H1 (cell line): ENCODE measurements around the gene TNRC6A. TPM values are rescaled to one million over a fixed set of nuclear protein-coding genes. Genes with fewer than 3 reads are reported as not detected.

Source experiments
- CTCF ChIA-PET: fragments of 300-600 bp; sonication (Branson Sonifier 250); formaldehyde crosslinking; loops from one replicate; lab custom pipeline; 2021; ENCODE audit not compliant: partially characterized antibody; lab: Charles Lee
- POLR2A ChIA-PET: fragments of 300-600 bp; sonication (Branson Sonifier 250); formaldehyde crosslinking; loops from one replicate; lab custom pipeline; 2021; ENCODE audit warnings: inconsistent platforms; ENCODE audit not compliant: partially characterized antibody; lab: Charles Lee
- DNase-seq, 2 experiments: peaks; one replicate each; pipeline versions ENCODE4 v3.0.0 to v3.0.0-alpha.2; 2010 to 2022; ENCODE audit warnings: low spot score in 2 of 2, low read depth in 1 of 2, mixed read lengths in 1 of 2
- FAIRE-seq: peaks from 2 replicates; lab custom pipeline; 2011; peaks lifted over from hg19 to GRCh38; lab: Jason Lieb, UNC
- H2AFZ ChIP-seq: 2 replicates; pipeline ENCODE4 v1.8.1; 2012; ENCODE audit warnings: low read length, inconsistent platforms
- H2AK5ac ChIP-seq: 2 replicates; pipeline ENCODE4 v1.6.1; 2013; ENCODE audit warnings: low read depth, low read length
- H2BK120ac ChIP-seq: replicated peaks from 2 replicates; pipeline ENCODE3; 2013; ENCODE audit warnings: low read depth, low read length, inconsistent platforms
- H2BK12ac ChIP-seq: 2 replicates; pipeline ENCODE4 v1.6.1; 2013; ENCODE audit warnings: low read depth, low read length
- H2BK15ac ChIP-seq: 2 replicates; pipeline ENCODE4 v1.6.1; 2013; ENCODE audit warnings: low read length
- H2BK20ac ChIP-seq: 2 replicates; pipeline ENCODE4 v1.6.1; 2013; ENCODE audit warnings: low read length
- H2BK5ac ChIP-seq: 2 replicates; pipeline ENCODE4 v1.6.1; 2013; ENCODE audit warnings: low read depth, low read length
- H3K14ac ChIP-seq: 2 replicates; pipeline ENCODE4 v1.6.1; 2013; ENCODE audit warnings: inconsistent platforms; ENCODE audit not compliant: insufficient read length
- H3K18ac ChIP-seq: 2 replicates; pipeline ENCODE4 v1.6.1; 2013; ENCODE audit warnings: low read length; ENCODE audit errors: extremely low read depth
- H3K23ac ChIP-seq: 2 replicates; pipeline ENCODE4 v1.6.1; 2013; ENCODE audit warnings: inconsistent platforms; ENCODE audit not compliant: insufficient read length
- H3K23me2 ChIP-seq: 2 replicates; pipeline ENCODE4 v1.6.1; 2013; ENCODE audit warnings: low read depth, low read length
- H3K27ac ChIP-seq: 2 replicates; pipeline ENCODE4 v1.6.1; 2011; ENCODE audit warnings: low read depth, low read length, inconsistent platforms
- H3K27me3 ChIP-seq, 4 experiments: replicated peaks in 1 of 4; 1 replicate in 1 of 4; 2 replicates in 3 of 4; pipeline versions ENCODE4 v1.6.1 to v1.8.1; 2011 to 2013; ENCODE audit warnings: low read length in 3 of 4, mild to moderate bottlenecking in 3 of 4, inconsistent platforms in 2 of 4, mixed read lengths in 2 of 4, moderate library complexity in 1 of 4; ENCODE audit not compliant: control insufficient read depth in 3 of 4, insufficient read depth in 3 of 4; ENCODE audit errors: extremely low read depth in 1 of 4
- H3K36me3 ChIP-seq, 4 experiments: 2 replicates each; pipeline versions ENCODE4 v1.6.1 to v1.8.1; 2011 to 2013; ENCODE audit warnings: mild to moderate bottlenecking in 4 of 4, low read length in 3 of 4, moderate library complexity in 2 of 4, control low read depth in 1 of 4, inconsistent platforms in 1 of 4; ENCODE audit not compliant: insufficient read depth in 4 of 4, control insufficient read depth in 2 of 4
- H3K4ac ChIP-seq: replicated peaks from 2 replicates; pipeline ENCODE3; 2013; ENCODE audit warnings: low read length, low read depth, mixed read lengths, inconsistent platforms; ENCODE audit not compliant: insufficient read length
- H3K4me1 ChIP-seq, 4 experiments: replicated peaks in 1 of 4; 1 replicate in 1 of 4; 2 replicates in 3 of 4; pipeline versions ENCODE4 v1.6.1 to v1.8.1; 2011 to 2013; ENCODE audit warnings: low read length in 3 of 4, inconsistent platforms in 2 of 4, mixed read lengths in 1 of 4; ENCODE audit not compliant: insufficient read depth in 4 of 4, control insufficient read depth in 3 of 4
- H3K4me2 ChIP-seq, 2 experiments: 2 replicates each; pipeline versions ENCODE4 v1.6.1 to v1.8.1; 2011 to 2013; ENCODE audit warnings: low read depth in 2 of 2, low read length in 2 of 2, control low read depth in 1 of 2, inconsistent platforms in 1 of 2, mild to moderate bottlenecking in 1 of 2; ENCODE audit not compliant: insufficient read depth in 1 of 2
- H3K4me3 ChIP-seq, 4 experiments: fragments of 200-600, 300-600 bp in 1 of 4; sonication (generic), shearing (Covaris generic), sonication (Bioruptor Twin) in 1 of 4; 2 replicates each; pipeline versions ENCODE4 v1.5.1 to v1.8.1; 2011 to 2016; ENCODE audit warnings: low read length in 4 of 4, low read depth in 3 of 4, control low read depth in 2 of 4, inconsistent platforms in 2 of 4, mild to moderate bottlenecking in 2 of 4, mixed read lengths in 1 of 4, moderate library complexity in 1 of 4; ENCODE audit not compliant: insufficient read depth in 2 of 4; ENCODE audit errors: extremely low read depth in 1 of 4
- H3K56ac ChIP-seq: replicated peaks from 2 replicates; pipeline ENCODE3; 2013; ENCODE audit warnings: low read depth, mild to moderate bottlenecking, mixed read lengths, low read length, inconsistent platforms; ENCODE audit not compliant: insufficient read length
- H3K79me1 ChIP-seq: 2 replicates; pipeline ENCODE4 v1.6.1; 2013; ENCODE audit warnings: low read depth, low read length, control low read depth
- H3K79me2 ChIP-seq, 2 experiments: 2 replicates each; pipeline versions ENCODE4 v1.6.1 to v1.8.1; 2012 to 2013; ENCODE audit warnings: low read length in 2 of 2, mild to moderate bottlenecking in 2 of 2, inconsistent platforms in 1 of 2; ENCODE audit not compliant: insufficient read depth in 2 of 2, control insufficient read depth in 1 of 2
- H3K9ac ChIP-seq, 4 experiments: replicated peaks in 1 of 4; 1 replicate in 1 of 4; 2 replicates in 3 of 4; pipeline versions ENCODE4 v1.6.1 to v1.8.1; 2011 to 2013; ENCODE audit warnings: low read depth in 3 of 4, low read length in 3 of 4, control low read depth in 2 of 4, mild to moderate bottlenecking in 2 of 4, moderate library complexity in 2 of 4, inconsistent platforms in 1 of 4; ENCODE audit errors: extremely low read depth in 1 of 4
- H3K9me3 ChIP-seq, 2 experiments: 2 replicates each; pipeline versions ENCODE4 v1.6.1 to v1.8.1; 2012 to 2013; ENCODE audit warnings: mild to moderate bottlenecking in 2 of 2, moderate library complexity in 2 of 2, control low read depth in 1 of 2, inconsistent platforms in 1 of 2, low read depth in 1 of 2, low read length in 1 of 2, mixed read lengths in 1 of 2; ENCODE audit not compliant: insufficient read depth in 2 of 2
- H4K20me1 ChIP-seq, 2 experiments: replicated peaks in 1 of 2; 2 replicates each; pipeline versions ENCODE3 to v1.8.1; 2011 to 2013; ENCODE audit warnings: inconsistent platforms in 2 of 2, low read length in 2 of 2, mild to moderate bottlenecking in 1 of 2; ENCODE audit not compliant: insufficient read depth in 2 of 2, control insufficient read depth in 1 of 2
- H4K5ac ChIP-seq: 2 replicates; pipeline ENCODE4 v1.6.1; 2013; ENCODE audit warnings: low read length, low read depth, mixed read lengths, inconsistent platforms; ENCODE audit not compliant: insufficient read length
- H4K8ac ChIP-seq: 2 replicates; pipeline ENCODE4 v1.8.0; 2013; ENCODE audit warnings: mild to moderate bottlenecking, moderate library complexity, low read length, inconsistent platforms; ENCODE audit not compliant: insufficient read depth; ENCODE audit errors: extremely low read depth
- H4K91ac ChIP-seq: replicated peaks from 2 replicates; pipeline ENCODE3; 2013; ENCODE audit warnings: low read length, mixed read lengths, inconsistent platforms; ENCODE audit not compliant: insufficient read length
- CBX5 ChIP-seq: fragments of 300-800, 300-1000 bp; sonication (generic); IDR thresholded peaks from 2 replicates; pipeline ENCODE4 v1.7.1; 2016; ENCODE audit warnings: antibody characterized with exemption, low read length, low read depth
- CREB1 ChIP-seq: IDR thresholded peaks from 2 replicates; pipeline ENCODE4 v1.6.1; 2012; ENCODE audit warnings: inconsistent platforms
- GABPA ChIP-seq: IDR thresholded peaks from 2 replicates; pipeline ENCODE4 v1.6.1; 2011; ENCODE audit warnings: mild to moderate bottlenecking, low read length, moderate library complexity, borderline replicate concordance; ENCODE audit not compliant: insufficient read depth
- NANOG ChIP-seq: IDR thresholded peaks from 2 replicates; pipeline ENCODE4 v1.6.1; 2011; ENCODE audit warnings: low read length, low read depth, mild to moderate bottlenecking, inconsistent platforms; ENCODE audit not compliant: insufficient read depth, poor library complexity, severe bottlenecking
- POLR2A ChIP-seq, 2 experiments: IDR thresholded peaks; 1 replicate in 1 of 2; 2 replicates in 1 of 2; pipeline ENCODE4 v1.6.1; 2011; ENCODE audit warnings: low read depth in 2 of 2, low read length in 2 of 2, mild to moderate bottlenecking in 2 of 2; ENCODE audit errors: control extremely low read depth in 1 of 2
- SRF ChIP-seq: IDR thresholded peaks from 2 replicates; pipeline ENCODE4 v1.6.1; 2011; ENCODE audit warnings: mild to moderate bottlenecking, low read depth, low read length, moderate library complexity
- TAF7 ChIP-seq: optimal IDR thresholded peaks from 2 replicates; pipeline ENCODE3; 2011; ENCODE audit warnings: low read depth, mild to moderate bottlenecking, inconsistent platforms, low read length, moderate library complexity, borderline replicate concordance
- WGBS, 2 experiments: shearing (Covaris generic) in 1 of 2; methylation state at CpG; one replicate each; pipeline versions ENCODE4 v1.1.6 to v1.1.7; 2013 to 2015; ENCODE audit warnings: low lambda C conversion rate in 2 of 2, mixed read lengths in 2 of 2, inconsistent platforms in 1 of 2, low coverage in 1 of 2, missing lambda C conversion rate in 1 of 2; ENCODE audit not compliant: insufficient replicate concordance in 2 of 2, insufficient coverage in 1 of 2, insufficient read length in 1 of 2; ENCODE audit errors: extremely low coverage in 1 of 2, missing lambda C conversion rate in 1 of 2; 5-methylcytosine and 5-hydroxymethylcytosine counted together
- polyA plus RNA-seq, 7 experiments: library from polyadenylated mRNA; depleted of rRNA in 3 of 7; stranded (reverse) in 5 of 7; unstranded in 2 of 7; fragments of >200 nt in 5 of 7; fragments of 200-250 nt in 2 of 7; gene quantifications; 1 replicate in 5 of 7; 2 replicates in 1 of 7; 4 replicates in 1 of 7; pipeline versions ENCODE4 v1.2.1 to v1.2.3, GENCODE V29; 2011 to 2013; ENCODE audit warnings: missing spikeins in 2 of 7, mixed read lengths in 2 of 7
- total RNA-seq: library from RNA; stranded (reverse); fragmentation: NEBNext Ultra II Directional; extraction: Animal tissue kit (Norgen Biotek cat#: 25700); gene quantifications from 2 replicates; pipeline ENCODE4 v1.2.1, GENCODE V29; 2021

Gene TNRC6A
- total and polyA plus RNA-seq, 2 of the 8 experiments (the other 6 are each of a cell fraction or from before 2014, with no cell fraction given): 67.6 to 103 TPM

DNA sequence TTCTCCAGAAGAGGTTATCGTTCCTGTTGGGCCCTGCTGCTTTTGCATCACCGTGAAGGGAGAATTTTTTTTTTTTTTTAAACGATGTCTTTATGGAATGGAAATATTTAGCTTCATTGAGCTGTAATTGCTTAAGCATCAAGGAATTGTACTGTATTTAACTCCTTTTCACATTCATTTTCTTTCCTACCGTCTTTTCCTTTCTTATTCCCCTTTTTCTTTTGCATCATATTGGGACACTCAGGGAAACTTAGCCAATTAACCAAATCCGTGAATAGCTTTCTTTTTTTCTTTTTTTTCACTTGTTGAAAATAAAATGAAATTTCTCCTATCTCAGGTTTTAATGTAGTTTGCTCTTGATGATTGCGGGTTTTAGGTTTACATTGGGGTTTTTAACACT lies 1.5 kb downstream of the TNRC6A start:
- peaks cover 0 to 40% (median 5%) of the 10 kb centered on the region in 4 experiments; a peak in 4 of 8 replicates for H3K36me3 ChIP-seq
- H4K20me1 ChIP-seq: peaks cover 4 to 12% of the 10 kb centered on the region in 2 experiments
- H2BK5ac ChIP-seq: no peak overlapping the region
- H4K8ac ChIP-seq: no peak overlapping the region
- H3K23ac ChIP-seq: no peak overlapping the region
- H3K9me3 ChIP-seq: no peaks in the 10 kb centered on the region
- FAIRE-seq: no peak
- H2BK20ac ChIP-seq: no peak overlapping the region
- no peaks in the 10 kb centered on the region for H3K79me1 ChIP-seq
- H3K18ac ChIP-seq: no peak overlapping the region; the same call in 1 of the 2 replicates
- no peaks in the 10 kb centered on the region for H3K23me2 ChIP-seq
- no peak overlapping the region for H3K56ac ChIP-seq
- peaks cover 0 to 18% (median 15%) of the 10 kb centered on the region in 4 experiments; a peak in 5 of 7 replicates for H3K4me1 ChIP-seq
- TF ChIP-seq SRF: no peak
- TF ChIP-seq POLR2A (IDR thresholded peaks at IDR 0.05; ENCODE audit: control extremely low read depth in 1 of 2, low read depth in 2 of 2, low read length in 2 of 2): no peak
- no peak for TF ChIP-seq TAF7
- no peak for TF ChIP-seq CREB1
- TF ChIP-seq CBX5: no peak
- peak; percentile 34 for TF ChIP-seq NANOG
- TF ChIP-seq GABPA: no peak
- no peak overlapping the region for H4K5ac ChIP-seq
- no peaks in the 10 kb centered on the region for H3K27me3 ChIP-seq
- no peak overlapping the region for H2BK120ac ChIP-seq
- POLR2A ChIA-PET: interaction anchor here (0.7 to 6.7 kb wide), 13 partner anchors 9 to 121 kb away, joined by 3 to 71 read pairs (median 4); no protein-coding TSS in a partner anchor
- DNase-seq: no peak
- peak overlapping the region; percentile 63 to 87 for H3K4me2 ChIP-seq
- WGBS, 2 experiments: 2% methylated on average over 6 of the region's 6 CpGs; no CpG with 5 or more reads in 1 of the 2 experiments
- H2AK5ac ChIP-seq: no peak overlapping the region
- no peak overlapping the region for H2BK15ac ChIP-seq
- H3K79me2 ChIP-seq: peaks cover 33 to 65% of the 10 kb centered on the region in 2 experiments
- H2BK12ac ChIP-seq: no peak overlapping the region
- CTCF ChIA-PET: interaction anchor here (1.1 to 1.6 kb wide), 2 partner anchors 10 to 31 kb away, joined by 3 to 4 read pairs; no protein-coding TSS in a partner anchor
- no peak overlapping the region for H3K4ac ChIP-seq
- no peak overlapping the region for H2AFZ ChIP-seq
- no peak overlapping the region for H4K91ac ChIP-seq
- H3K9ac ChIP-seq: peak overlapping the region in 2 of 4 experiments; percentile 25 to 77; a peak in 2 of 7 replicates
- H3K27ac ChIP-seq: no peak overlapping the region
- H3K4me3 ChIP-seq: peak overlapping the region; percentile 91 to 100 (median 99)
- H3K14ac ChIP-seq: no peak overlapping the region
